GM06990 (cell line): ENCODE results near the gene TGIF1.

Source experiments
- DNase-seq: peaks from one replicate; pipeline ENCODE4 v3.0.0-alpha.2; 2011; ENCODE audit not compliant: insufficient read length; ENCODE audit errors: extremely low read depth
- H3K27me3 ChIP-seq: replicated peaks from 2 replicates; pipeline ENCODE4 v1.6.0; 2011; ENCODE audit warnings: low read length; ENCODE audit not compliant: control insufficient read depth, insufficient read depth
- H3K36me3 ChIP-seq: 2 replicates; pipeline ENCODE4 v1.5.1; 2011; ENCODE audit warnings: low read length; ENCODE audit not compliant: control insufficient read depth, insufficient read depth
- H3K4me3 ChIP-seq: replicated peaks from 2 replicates; pipeline ENCODE4 v1.5.1; 2011; ENCODE audit warnings: low read depth, mild to moderate bottlenecking, control low read depth, low read length
- CTCF ChIP-seq: IDR thresholded peaks from 2 replicates; pipeline ENCODE4 v1.5.1; 2011; ENCODE audit warnings: low read length, control low read depth, mild to moderate bottlenecking, inconsistent platforms; ENCODE audit not compliant: insufficient read depth, poor library complexity, severe bottlenecking

TGIF1 gene

GRCh38 chr18:3485153-3486149 is 35.5 kb downstream of the TGIF1 start:
- no peak for DNase-seq
- Histone ChIP-seq H3K27me3 (no peaks in the 10 kb centered on the region; the same call in 1 of the 2 replicates), H3K4me3 (no peak overlapping the region), H3K36me3 (no peaks in the 10 kb centered on the region)
- no peak for TF ChIP-seq CTCF

GRCh38 chr18:3486512-3486911 is 36.5 kb downstream of the TGIF1 start:
- DNase-seq, result no peak
- H3K36me3 ChIP-seq, result no peaks in the 10 kb centered on the region
- no peaks in the 10 kb centered on the region for H3K27me3 ChIP-seq
- TF ChIP-seq CTCF, result no peak
- no peak overlapping the region for H3K4me3 ChIP-seq

GRCh38 chr18:3489462-3489861 is 39.5 kb downstream of the TGIF1 start:
- DNase-seq, result no peak
- no peak for TF ChIP-seq CTCF
- H3K36me3 ChIP-seq, result no peaks in the 10 kb centered on the region
- H3K4me3 ChIP-seq, result no peak overlapping the region
- no peaks in the 10 kb centered on the region for H3K27me3 ChIP-seq

GRCh38 chr18:3491981-3492555 is 42.1 kb downstream of the TGIF1 start:
- Histone ChIP-seq H3K4me3 (no peak overlapping the region), H3K27me3 (no peaks in the 10 kb centered on the region; the same call in 1 of the 2 replicates), H3K36me3 (no peaks in the 10 kb centered on the region)
- no peak for DNase-seq
- no peak for TF ChIP-seq CTCF

GRCh38 chr18:3492721-3493120 is 42.7 kb downstream of the TGIF1 start:
- no peak for TF ChIP-seq CTCF
- H3K27me3 ChIP-seq, result no peaks in the 10 kb centered on the region; the same call in 1 of the 2 replicates
- no peak overlapping the region for H3K4me3 ChIP-seq
- no peaks in the 10 kb centered on the region for H3K36me3 ChIP-seq
- no peak for DNase-seq
